GM21381 (cell line): Measurements from ENCODE around the gene RPRD1B.

ENCODE experiments used
- ATAC-seq: cut with Tn5 transposase; IDR thresholded peaks from one replicate; pipeline ENCODE4 v1.9.1; 2021; ENCODE audit warnings: mild to moderate bottlenecking, moderate library complexity; ENCODE audit not compliant: unreplicated experiment

Gene RPRD1B

GRCh38 chr20:38033330-38034107, at the start of gene RPRD1B, which contains the start of gene TTI1:
TSS of gene RPRD1B (plus strand) at chr20:38033746. CDS start at chr20:38033948, 202 bp downstream.
TSS of gene TTI1 (minus strand) at chr20:38033456. CDS start at chr20:38013816, 19,640 bp downstream.
- ATAC-seq, result peak; percentile 80

- no peak for ATAC-seq
Observed at GRCh38 chr20:37984018-37984785, 49.3 kb upstream of the RPRD1B start.

GRCh38 chr20:37986044-37986858, 47.3 kb upstream of the RPRD1B start:
- ATAC-seq, result no peak

- ATAC-seq, result no peak
Observed at GRCh38 chr20:37986873-37987601, 46.5 kb upstream of the RPRD1B start.

- no peak for ATAC-seq
Observed at GRCh38 chr20:37987602-37988290, 45.8 kb upstream of the RPRD1B start.

GRCh38 chr20:37988306-37988954, 45.1 kb upstream of the RPRD1B start:
- ATAC-seq, result no peak

GRCh38 chr20:37989601-37990295, 43.8 kb upstream of the RPRD1B start:
- no peak for ATAC-seq

- peak; percentile 88 for ATAC-seq
Observed at GRCh38 chr20:37990571-37991151, 42.9 kb upstream of the RPRD1B start.

- no peak for ATAC-seq
Observed at GRCh38 chr20:37991157-37991866, 42.2 kb upstream of the RPRD1B start.

GRCh38 chr20:37991908-37992307, 41.6 kb upstream of the RPRD1B start:
- no peak for ATAC-seq

- ATAC-seq, result no peak
Observed at GRCh38 chr20:37992802-37993409, 40.6 kb upstream of the RPRD1B start.

- ATAC-seq, result no peak
Observed at GRCh38 chr20:37994512-37994911, 39.0 kb upstream of the RPRD1B start.

GRCh38 chr20:37995856-37996605, 37.5 kb upstream of the RPRD1B start:
- ATAC-seq, result no peak

GRCh38 chr20:37997516-37997915, 36.0 kb upstream of the RPRD1B start:
- ATAC-seq, result no peak

- ATAC-seq, result no peak
Observed at GRCh38 chr20:37999526-38000263, 33.9 kb upstream of the RPRD1B start.

GRCh38 chr20:38000293-38000692, 33.3 kb upstream of the RPRD1B start:
- ATAC-seq, result no peak
